ENCODE data around the gene SLC66A1.

The SLC66A1 gene

DNA sequence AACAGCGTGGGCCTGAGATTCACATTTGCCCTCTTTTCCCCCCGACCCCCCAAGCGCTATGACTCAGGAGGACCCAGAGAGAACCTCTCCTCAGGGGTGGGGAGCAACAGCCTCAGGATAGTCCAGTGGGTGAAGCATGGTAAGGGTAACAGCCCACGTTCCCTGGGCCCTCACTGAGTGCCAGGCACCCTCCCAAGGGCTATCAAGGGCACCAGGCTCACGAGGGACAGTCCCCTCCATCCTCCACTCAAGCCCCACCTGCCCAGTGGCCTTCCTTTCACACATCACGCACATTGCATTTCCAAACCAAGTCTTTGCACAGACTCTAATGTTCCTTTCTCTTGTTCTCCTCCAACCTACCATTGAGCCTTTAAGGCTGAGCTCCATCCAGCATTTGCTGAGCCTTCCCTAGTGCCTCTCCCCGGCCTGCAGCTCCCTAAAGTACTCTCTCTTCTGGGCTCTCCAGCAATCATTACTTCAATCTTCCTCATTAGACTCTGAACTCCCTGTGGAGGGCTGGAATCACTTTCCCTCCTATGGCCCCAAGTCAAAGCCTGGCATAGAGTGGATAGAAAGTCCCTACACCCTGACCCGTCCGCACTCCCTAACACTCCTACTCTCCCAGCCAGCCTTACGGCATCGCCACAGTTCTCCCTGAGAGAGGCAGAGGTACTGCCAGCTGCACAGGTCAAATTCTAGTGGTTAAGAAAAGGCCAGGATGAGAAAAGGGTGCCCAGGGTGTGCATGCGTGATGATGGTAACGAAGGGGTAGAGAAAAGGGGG, 1.2 kb upstream of the SLC66A1 start:
- H3K79me2 ChIP-seq (ENCODE audit: low read length): peaks cover 16% of the 10 kb centered on the region
- no peaks in the 10 kb centered on the region for H3F3A ChIP-seq (ENCODE audit: insufficient read depth, low read length)
- H2AFZ ChIP-seq (ENCODE audit: low read length): peak overlapping the region; percentile 86
- no peak overlapping the region for H3K27ac ChIP-seq (ENCODE audit: low read length)
- peaks cover 15% of the 10 kb centered on the region; the same call in 1 of the 2 replicates for H3K4me1 ChIP-seq (ENCODE audit: low read length)
- no peaks in the 10 kb centered on the region for H3K27me3 ChIP-seq (replicated peaks; ENCODE audit: insufficient read depth, low read length)
- H4K20me1 ChIP-seq (ENCODE audit: insufficient read depth, low read length): no peaks in the 10 kb centered on the region
- no peaks in the 10 kb centered on the region for H3K9me2 ChIP-seq (replicated peaks; ENCODE audit: insufficient read depth, low read length)
- H3K9me3 ChIP-seq (replicated peaks; ENCODE audit: insufficient read depth, low read length): no peaks in the 10 kb centered on the region
- H3K4me2 ChIP-seq (ENCODE audit: low read depth, low read length): peak overlapping the region; percentile 98
- H3K36me3 ChIP-seq (replicated peaks; ENCODE audit: insufficient read depth, low read length): no peaks in the 10 kb centered on the region; the same call in 1 of the 2 replicates
- TF ChIP-seq EZH2phosphoT487 (IDR thresholded peaks at IDR 0.05; ENCODE audit: low read length): no peak
- no peak for TF ChIP-seq EZH2 (optimal IDR thresholded peaks at IDR 0.05; ENCODE audit: low read depth, low read length)
- TF ChIP-seq, protein P1, sequence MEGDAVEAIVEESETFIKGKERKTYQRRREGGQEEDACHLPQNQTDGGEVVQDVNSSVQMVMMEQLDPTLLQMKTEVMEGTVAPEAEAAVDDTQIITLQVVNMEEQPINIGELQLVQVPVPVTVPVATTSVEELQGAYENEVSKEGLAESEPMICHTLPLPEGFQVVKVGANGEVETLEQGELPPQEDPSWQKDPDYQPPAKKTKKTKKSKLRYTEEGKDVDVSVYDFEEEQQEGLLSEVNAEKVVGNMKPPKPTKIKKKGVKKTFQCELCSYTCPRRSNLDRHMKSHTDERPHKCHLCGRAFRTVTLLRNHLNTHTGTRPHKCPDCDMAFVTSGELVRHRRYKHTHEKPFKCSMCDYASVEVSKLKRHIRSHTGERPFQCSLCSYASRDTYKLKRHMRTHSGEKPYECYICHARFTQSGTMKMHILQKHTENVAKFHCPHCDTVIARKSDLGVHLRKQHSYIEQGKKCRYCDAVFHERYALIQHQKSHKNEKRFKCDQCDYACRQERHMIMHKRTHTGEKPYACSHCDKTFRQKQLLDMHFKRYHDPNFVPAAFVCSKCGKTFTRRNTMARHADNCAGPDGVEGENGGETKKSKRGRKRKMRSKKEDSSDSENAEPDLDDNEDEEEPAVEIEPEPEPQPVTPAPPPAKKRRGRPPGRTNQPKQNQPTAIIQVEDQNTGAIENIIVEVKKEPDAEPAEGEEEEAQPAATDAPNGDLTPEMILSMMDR (IDR thresholded peaks at IDR 0.05; ENCODE audit: low read length): no peak
- H3K9ac ChIP-seq (ENCODE audit: low read length): peak overlapping the region; percentile 89
- peak overlapping the region; percentile 94 for H3K4me3 ChIP-seq (ENCODE audit: low read length)
- no peak for DNase-seq

GRCh38 chr1:19311503-19311930, 609 bp upstream of the SLC66A1 start:
- peak overlapping the region; percentile 89 for H3K9ac ChIP-seq (ENCODE audit: low read length)
- H3K4me3 ChIP-seq (ENCODE audit: low read length): peak overlapping the region; percentile 94
- no peaks in the 10 kb centered on the region for H3F3A ChIP-seq (ENCODE audit: insufficient read depth, low read length)
- H3K4me1 ChIP-seq (ENCODE audit: low read length): peaks cover 15% of the 10 kb centered on the region; the same call in 1 of the 2 replicates
- H3K9me3 ChIP-seq (replicated peaks; ENCODE audit: insufficient read depth, low read length): no peaks in the 10 kb centered on the region
- no peaks in the 10 kb centered on the region for H3K36me3 ChIP-seq (replicated peaks; ENCODE audit: insufficient read depth, low read length)
- H4K20me1 ChIP-seq (ENCODE audit: insufficient read depth, low read length): no peaks in the 10 kb centered on the region
- H3K4me2 ChIP-seq (ENCODE audit: low read depth, low read length): peak overlapping the region; percentile 98
- H3K79me2 ChIP-seq (ENCODE audit: low read length): peaks cover 16% of the 10 kb centered on the region
- peak overlapping the region; percentile 86 for H2AFZ ChIP-seq (ENCODE audit: low read length)
- no peaks in the 10 kb centered on the region for H3K9me2 ChIP-seq (replicated peaks; ENCODE audit: insufficient read depth, low read length)
- no peaks in the 10 kb centered on the region for H3K27me3 ChIP-seq (replicated peaks; ENCODE audit: insufficient read depth, low read length)
- no peak for DNase-seq
- H3K27ac ChIP-seq (ENCODE audit: low read length): no peak overlapping the region
- TF ChIP-seq, protein P1 (IDR thresholded peaks at IDR 0.05; ENCODE audit: low read length): no peak
- TF ChIP-seq EZH2 (optimal IDR thresholded peaks at IDR 0.05; ENCODE audit: low read depth, low read length) (no peak), EZH2phosphoT487 (IDR thresholded peaks at IDR 0.05; ENCODE audit: low read length) (no peak)

DNA sequence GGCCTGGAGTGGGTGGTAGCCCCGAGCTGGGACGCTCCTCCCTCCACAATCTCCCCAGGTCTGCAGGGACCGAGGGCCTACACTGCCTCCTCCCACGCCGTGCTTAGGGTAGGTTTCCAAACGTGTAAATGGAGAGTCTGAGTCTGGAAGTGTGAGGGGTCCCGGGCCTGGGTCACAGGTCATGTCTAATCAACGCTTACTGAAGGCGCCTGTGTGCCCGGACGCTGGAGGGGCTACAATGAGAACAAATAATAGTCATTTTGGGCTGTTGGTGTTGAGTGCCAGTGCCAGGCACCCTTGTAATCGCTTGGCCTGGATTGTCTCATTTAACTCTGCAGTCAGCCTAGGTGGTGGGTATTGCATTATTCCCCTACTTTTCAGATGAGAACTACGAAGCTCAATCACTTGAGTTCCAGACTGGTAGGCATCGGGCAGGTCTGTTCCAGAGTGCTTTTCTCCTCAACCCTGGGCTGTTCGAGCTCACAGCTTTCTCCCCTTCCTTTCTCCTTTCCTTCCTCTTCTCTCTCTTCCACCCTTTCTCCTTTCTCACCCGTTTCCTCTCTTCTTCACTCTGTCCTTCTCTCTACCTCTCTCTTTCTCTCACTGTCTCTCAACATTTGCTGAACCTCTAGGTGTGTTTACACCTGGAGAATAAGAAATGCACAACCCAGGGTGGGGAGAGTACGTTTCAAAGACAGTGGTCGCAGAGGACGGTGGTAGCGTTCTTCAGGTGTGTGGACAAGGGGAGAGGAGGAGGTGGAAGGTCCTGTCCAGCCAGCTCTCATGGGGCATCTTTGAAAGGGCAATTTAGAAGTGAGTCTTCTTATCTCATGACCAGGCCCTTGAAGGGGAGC, 883 bp downstream of the SLC66A1 start:
- Histone ChIP-seq H3K27ac (ENCODE audit: low read length) (no peak overlapping the region), H3K79me2 (ENCODE audit: low read length) (peaks cover 16% of the 10 kb centered on the region), H3F3A (ENCODE audit: insufficient read depth, low read length) (no peaks in the 10 kb centered on the region), H3K4me3 (ENCODE audit: low read length) (peak overlapping the region; percentile 97), H3K4me1 (ENCODE audit: low read length) (peaks cover 15% of the 10 kb centered on the region; the same call in 1 of the 2 replicates), H3K9me3 (replicated peaks; ENCODE audit: insufficient read depth, low read length) (no peaks in the 10 kb centered on the region), H3K27me3 (replicated peaks; ENCODE audit: insufficient read depth, low read length) (no peaks in the 10 kb centered on the region), H3K9ac (ENCODE audit: low read length) (peak overlapping the region; percentile 94), H4K20me1 (ENCODE audit: insufficient read depth, low read length) (no peaks in the 10 kb centered on the region), H3K36me3 (replicated peaks; ENCODE audit: insufficient read depth, low read length) (no peaks in the 10 kb centered on the region), H2AFZ (ENCODE audit: low read length) (peak overlapping the region; percentile 95), H3K4me2 (ENCODE audit: low read depth, low read length) (peak overlapping the region; percentile 92), H3K9me2 (replicated peaks; ENCODE audit: insufficient read depth, low read length) (no peaks in the 10 kb centered on the region)
- TF ChIP-seq EZH2 (optimal IDR thresholded peaks at IDR 0.05; ENCODE audit: low read depth, low read length): no peak
- TF ChIP-seq, protein P1 (IDR thresholded peaks at IDR 0.05; ENCODE audit: low read length): no peak
- TF ChIP-seq EZH2phosphoT487 (IDR thresholded peaks at IDR 0.05; ENCODE audit: low read length): no peak
- DNase-seq: peak; percentile 9

Measured in MM.1S (cell line).